Endodermal cell (in vitro differentiated cells): ENCODE results near the gene MYO1F. TPM values are rescaled to one million over a fixed set of nuclear protein-coding genes. Genes with fewer than 3 reads are reported as not detected.

Experiments used
- DNase-seq: peaks from one replicate; pipeline ENCODE4 v3.0.0-alpha.2; 2017
- H3K27ac ChIP-seq: 2 replicates; pipeline ENCODE4 v1.5.1; 2013; ENCODE audit warnings: mild to moderate bottlenecking, low read depth, low read length, moderate library complexity
- H3K27me3 ChIP-seq: 2 replicates; pipeline ENCODE4 v1.6.1; 2013; ENCODE audit warnings: mild to moderate bottlenecking, low read length, moderate library complexity; ENCODE audit not compliant: insufficient read depth, control insufficient read depth, poor library complexity, severe bottlenecking
- H3K36me3 ChIP-seq: 2 replicates; pipeline ENCODE4 v1.7.0; 2013; ENCODE audit warnings: mild to moderate bottlenecking, low read length, moderate library complexity; ENCODE audit not compliant: control insufficient read depth, insufficient read depth
- H3K4me1 ChIP-seq: one replicate; pipeline ENCODE4 v1.7.0; 2013; ENCODE audit warnings: low read length; ENCODE audit not compliant: control insufficient read depth, insufficient read depth
- H3K4me3 ChIP-seq: 2 replicates; pipeline ENCODE4 v1.5.1; 2013; ENCODE audit warnings: mild to moderate bottlenecking, low read length, moderate library complexity
- H3K9ac ChIP-seq: 2 replicates; pipeline ENCODE4 v1.6.1; 2013; ENCODE audit warnings: mild to moderate bottlenecking, low read length, moderate library complexity; ENCODE audit not compliant: poor library complexity, severe bottlenecking; ENCODE audit errors: extremely low read depth
- H3K9me3 ChIP-seq: 2 replicates; pipeline ENCODE4 v1.6.1; 2013; ENCODE audit warnings: mild to moderate bottlenecking, low read length, moderate library complexity; ENCODE audit not compliant: control insufficient read depth
- H3K27ac Mint-ChIP-seq: 2 replicates; pipeline ENCODE4 v1.8.0; 2020; ENCODE audit warnings: mixed read lengths
- H3K27me3 Mint-ChIP-seq: 2 replicates; pipeline ENCODE4 v1.8.0; 2021; ENCODE audit warnings: mild to moderate bottlenecking, mixed read lengths; ENCODE audit not compliant: insufficient read depth
- H3K36me3 Mint-ChIP-seq: 2 replicates; pipeline ENCODE4 v1.8.0; 2020; ENCODE audit warnings: low read depth, mixed read lengths
- H3K4me1 Mint-ChIP-seq: 2 replicates; pipeline ENCODE4 v1.8.0; 2020; ENCODE audit warnings: mixed read lengths
- H3K4me3 Mint-ChIP-seq: 2 replicates; pipeline ENCODE4 v1.8.0; 2020; ENCODE audit warnings: mild to moderate bottlenecking, moderate library complexity, mixed read lengths
- H3K9me3 Mint-ChIP-seq: 2 replicates; pipeline ENCODE4 v1.8.0; 2020; ENCODE audit warnings: mild to moderate bottlenecking, mixed read lengths
- CTCF ChIP-seq: fragments of 200-600 bp; sonication (generic); conservative IDR thresholded peaks from 2 replicates; pipeline ENCODE4 v1.5.0; 2021; ENCODE audit warnings: antibody characterized with exemption, mild to moderate bottlenecking
- WGBS, 2 experiments: methylation state at CpG; one replicate each; pipeline versions ENCODE4 v1.1.5 to v1.1.7; 2013; ENCODE audit warnings: missing lambda C conversion rate in 2 of 2, mixed read lengths in 1 of 2; ENCODE audit not compliant: insufficient coverage in 1 of 2, insufficient read length in 1 of 2; 5-methylcytosine and 5-hydroxymethylcytosine counted together
- total RNA-seq, 2 donors: library from RNA; stranded (reverse); fragmentation: NEBNext Ultra II Directional in 1 of 2; extraction: Animal tissue kit (Norgen Biotek cat#: 25700) in 1 of 2; gene quantifications; 2 replicates in 1 of 2; 3 replicates in 1 of 2; pipeline ENCODE4 v1.2.1, GENCODE V29; 2021

The MYO1F gene
- total RNA-seq, 2 donors from 2014 or later = 0.57 to 1.1 TPM

DNA sequence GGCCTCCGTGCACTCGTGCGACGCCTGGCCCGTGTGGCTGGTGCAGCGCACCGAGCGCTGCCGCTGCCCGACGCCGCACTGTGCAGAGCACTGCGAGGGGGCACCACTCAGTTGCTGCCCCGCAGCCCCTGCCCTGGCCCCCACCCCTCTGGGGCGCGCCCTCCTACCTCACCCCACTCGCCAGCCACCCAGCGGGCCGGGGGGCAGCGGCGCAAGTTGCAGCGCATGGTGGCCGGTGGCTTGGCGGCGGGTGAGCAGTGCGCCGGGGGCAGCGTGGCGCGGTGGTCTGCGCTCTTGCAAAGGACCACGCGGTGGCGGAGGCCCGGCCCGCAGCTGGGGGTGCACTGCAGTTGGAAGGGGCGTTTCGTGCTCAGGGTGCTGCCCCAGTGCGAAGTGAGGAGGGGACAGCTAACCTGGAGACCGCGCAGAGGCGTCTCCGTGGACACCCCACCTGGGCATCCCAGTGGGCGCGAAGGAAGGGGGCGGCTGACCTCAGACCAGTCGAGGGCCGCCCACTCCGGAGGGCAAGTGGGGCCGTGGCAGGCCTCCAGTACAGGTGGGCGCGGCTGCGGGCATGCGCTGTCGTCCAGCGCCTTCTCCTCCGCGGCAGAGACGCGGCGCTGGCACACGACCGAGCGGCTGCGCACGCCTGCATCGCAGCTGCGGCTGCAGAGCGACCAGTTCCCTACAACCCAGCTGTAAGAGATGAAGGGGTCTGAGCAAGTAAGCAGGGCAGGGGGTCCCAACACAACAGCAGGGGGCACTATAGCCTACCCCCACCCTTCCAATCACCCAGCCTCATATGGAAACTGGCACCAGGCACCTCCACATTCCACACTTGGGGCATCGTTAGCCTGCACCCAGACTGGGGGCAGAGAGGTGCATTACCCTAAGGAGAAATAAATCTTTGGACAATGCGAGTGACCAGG is 8.0 kb upstream of the MYO1F start:
- Mint-ChIP-seq H3K9me3 (no peaks in the 10 kb centered on the region), H3K27me3 (peaks cover 43% of the 10 kb centered on the region), H3K4me1 (no peaks in the 10 kb centered on the region), H3K27ac (no peak overlapping the region), H3K36me3 (no peaks in the 10 kb centered on the region), H3K4me3 (no peak overlapping the region)
- TF ChIP-seq CTCF = no peak
- Histone ChIP-seq H3K4me1 (no peaks in the 10 kb centered on the region), H3K9me3 (no peaks in the 10 kb centered on the region), H3K27me3 (no peaks in the 10 kb centered on the region), H3K27ac (no peak overlapping the region), H3K9ac (no peak overlapping the region), H3K36me3 (no peaks in the 10 kb centered on the region), H3K4me3 (no peak overlapping the region)
- 95 to 97% methylated on average over 48 to 71 of the region's 71 CpGs for whole genome bisulfite sequencing, 2 experiments
- DNase-seq = no peak

DNA sequence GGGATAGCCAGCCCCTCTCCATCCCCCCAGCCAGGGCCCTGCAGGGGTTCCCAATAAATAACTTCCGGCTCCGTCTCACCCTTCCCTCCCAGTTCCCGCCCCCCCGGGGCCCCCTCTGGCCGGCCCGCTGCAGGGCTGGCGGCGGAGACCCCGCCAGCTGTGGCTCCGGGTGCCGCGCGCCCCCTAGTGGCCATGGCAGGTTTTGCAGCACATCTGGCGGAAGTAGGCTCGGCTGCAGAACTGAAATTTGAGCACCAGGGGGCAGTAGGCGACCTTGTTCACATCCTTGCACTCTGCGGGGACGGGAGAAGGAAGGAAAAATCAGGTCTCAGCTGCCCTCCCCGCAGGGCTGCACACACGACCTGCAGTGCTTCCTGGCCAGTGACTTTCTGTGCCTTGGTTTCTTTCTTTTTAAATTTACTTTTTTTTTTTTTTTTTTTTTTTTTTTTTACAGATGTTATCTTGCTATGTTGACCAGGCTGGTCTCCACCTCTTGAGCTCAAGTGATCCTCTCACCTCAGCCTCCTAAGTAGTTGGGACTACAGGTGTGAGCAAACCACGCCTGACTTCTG is 3.6 kb upstream of the MYO1F start:
- TF ChIP-seq CTCF = peak; percentile 100
- Mint-ChIP-seq H3K9me3 (no peaks in the 10 kb centered on the region), H3K27me3 (peaks cover 20% of the 10 kb centered on the region), H3K27ac (no peak overlapping the region), H3K36me3 (no peaks in the 10 kb centered on the region), H3K4me1 (peaks cover under 1% of the 10 kb centered on the region), H3K4me3 (no peak overlapping the region)
- no peak overlapping the region for H3K9ac ChIP-seq
- H3K27me3 ChIP-seq = no peaks in the 10 kb centered on the region
- H3K4me3 ChIP-seq = no peak overlapping the region
- DNase-seq = peak; percentile 96
- H3K36me3 ChIP-seq = no peaks in the 10 kb centered on the region
- WGBS, 2 experiments = 4 to 10% methylated on average over 9 to 20 of the region's 21 CpGs
- H3K27ac ChIP-seq = no peak overlapping the region
- H3K9me3 ChIP-seq = no peaks in the 10 kb centered on the region
- peaks cover under 1% of the 10 kb centered on the region for H3K4me1 ChIP-seq

DNA sequence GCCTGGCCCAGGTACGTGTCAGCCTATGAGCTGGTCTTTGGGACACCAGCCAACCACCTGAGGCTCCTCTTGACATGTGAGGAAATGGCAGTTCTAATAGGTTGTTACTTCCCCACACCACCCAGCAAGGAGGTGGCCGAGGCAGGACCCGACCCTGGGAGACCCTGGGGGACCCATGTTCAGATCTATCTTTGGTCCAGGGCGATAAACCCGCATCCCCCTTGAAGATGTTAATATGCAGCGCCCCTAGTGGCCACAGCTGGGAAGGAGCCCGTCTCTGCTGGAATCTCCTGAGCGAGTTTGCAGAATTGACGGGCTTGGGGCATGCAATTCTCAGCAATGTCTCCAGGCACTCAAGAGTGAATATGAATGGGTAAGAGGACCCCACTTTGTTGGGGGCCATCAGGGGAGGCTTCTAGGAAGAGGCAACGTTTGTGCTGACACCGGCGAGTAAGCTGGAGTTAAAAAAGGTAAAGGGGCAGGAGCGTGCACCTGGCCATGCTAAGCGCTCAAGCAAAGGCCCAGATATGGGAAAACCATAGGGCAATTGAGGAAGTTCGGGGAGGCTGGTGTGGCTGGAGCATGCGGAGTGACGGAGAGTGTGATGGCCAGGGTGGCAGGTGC is 1.5 kb upstream of the MYO1F start:
- Mint-ChIP-seq H3K4me1 (peaks cover 4% of the 10 kb centered on the region), H3K36me3 (no peaks in the 10 kb centered on the region), H3K9me3 (no peaks in the 10 kb centered on the region), H3K27me3 (peaks cover 18% of the 10 kb centered on the region), H3K4me3 (no peak overlapping the region), H3K27ac (no peak overlapping the region)
- peak; percentile 94 for TF ChIP-seq CTCF
- no peak overlapping the region for H3K27ac ChIP-seq
- DNase-seq = peak; percentile 95
- H3K36me3 ChIP-seq = no peaks in the 10 kb centered on the region
- H3K9me3 ChIP-seq = no peaks in the 10 kb centered on the region
- no peak overlapping the region for H3K4me3 ChIP-seq
- WGBS, 2 experiments = 42 to 46% methylated on average over 16 to 17 of the region's 17 CpGs
- H3K27me3 ChIP-seq = no peaks in the 10 kb centered on the region
- no peak overlapping the region for H3K9ac ChIP-seq
- peaks cover 5% of the 10 kb centered on the region for H3K4me1 ChIP-seq
